Stimulated activated memory B cell treated with anti-CD40 and anti-IgM and Interleukin-4, amounts not matched to agents 10 μg/mL and 1 μg/mL and 100 μg/mL, for 72 hours (primary cell): ENCODE results near the gene UBP1.
A peak's percentile ranks its signal among the peaks of the same experiment; 100 is the strongest.
"Not testable (repeated sequence)": the region's sequence is repeated elsewhere in the genome, so short reads cannot be mapped to it uniquely, and the experiment has no call there.

Source experiments
- ATAC-seq: fragments of 150-1000 bp; cut with Tn5 transposase; 2 replicates; pipeline ENCODE4 v1.10.0; 2021
- H3K27ac Mint-ChIP-seq: one replicate; pipeline ENCODE4 v1.8.0; 2022; ENCODE audit warnings: mild to moderate bottlenecking, mixed read lengths
- H3K27me3 Mint-ChIP-seq: one replicate; pipeline ENCODE4 v1.8.0; 2022; ENCODE audit warnings: mixed read lengths
- H3K36me3 Mint-ChIP-seq: one replicate; pipeline ENCODE4 v1.8.0; 2022; ENCODE audit warnings: mixed read lengths
- H3K4me1 Mint-ChIP-seq: one replicate; pipeline ENCODE4 v1.8.0; 2022; ENCODE audit warnings: mixed read lengths
- H3K4me3 Mint-ChIP-seq: one replicate; pipeline ENCODE4 v1.8.0; 2022; ENCODE audit warnings: mild to moderate bottlenecking, moderate library complexity, mixed read lengths
- H3K9me3 Mint-ChIP-seq: one replicate; pipeline ENCODE4 v1.8.0; 2022; ENCODE audit warnings: mixed read lengths

UBP1 gene

DNA sequence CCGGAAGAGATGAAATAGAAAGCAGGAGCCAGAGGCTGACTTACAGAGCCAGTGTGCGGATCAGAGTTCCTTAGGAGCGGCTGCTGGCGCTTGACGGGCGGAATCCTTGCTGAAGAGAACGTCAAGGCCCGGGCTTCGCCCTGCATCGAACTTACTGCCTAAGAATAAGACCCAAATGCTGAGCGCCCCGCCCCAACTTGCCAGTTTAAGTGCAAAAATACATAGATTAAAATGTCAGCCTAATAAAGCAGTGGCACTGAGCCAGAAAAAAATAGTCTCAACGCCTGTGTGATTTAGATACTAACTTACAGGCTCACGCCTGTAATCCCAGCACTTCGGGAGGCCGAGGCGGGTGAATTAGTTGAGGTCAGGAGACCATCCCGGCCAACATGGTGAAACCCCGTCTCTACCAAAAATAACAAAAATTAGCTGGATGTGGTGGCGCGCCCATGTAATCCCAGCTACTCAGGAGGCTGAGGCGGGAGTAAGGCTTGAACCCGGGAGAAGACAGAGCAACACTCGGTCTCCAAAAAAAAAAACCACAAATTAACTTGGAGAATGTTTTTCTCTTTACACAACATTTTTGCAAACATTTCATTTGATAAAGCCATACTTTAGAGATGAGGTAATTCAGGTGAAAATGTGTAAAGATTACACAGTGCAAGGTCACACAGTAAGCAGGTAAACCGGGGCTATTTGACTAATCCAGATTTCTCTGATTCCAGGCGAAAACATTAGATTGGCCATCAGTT, 1.2 kb upstream of the UBP1 start:
- no peaks in the 10 kb centered on the region for H3K27me3 Mint-ChIP-seq
- H3K27ac Mint-ChIP-seq, result peak overlapping the region; percentile 100
- H3K4me3 Mint-ChIP-seq, result peak overlapping the region; percentile 100
- peaks cover 38% of the 10 kb centered on the region for H3K4me1 Mint-ChIP-seq
- H3K9me3 Mint-ChIP-seq, result no peaks in the 10 kb centered on the region
- no peaks in the 10 kb centered on the region for H3K36me3 Mint-ChIP-seq
- peak; percentile 0 for ATAC-seq

GRCh38 chr3:33439546-33440327, 468 bp downstream of the UBP1 start:
- H3K36me3 Mint-ChIP-seq, result no peaks in the 10 kb centered on the region
- H3K4me1 Mint-ChIP-seq, result peaks cover 46% of the 10 kb centered on the region
- ATAC-seq, result peak; percentile 2
- H3K27me3 Mint-ChIP-seq, result no peaks in the 10 kb centered on the region
- peak overlapping the region; percentile 100 for H3K27ac Mint-ChIP-seq
- H3K9me3 Mint-ChIP-seq, result no peaks in the 10 kb centered on the region
- H3K4me3 Mint-ChIP-seq, result peak overlapping the region; percentile 100

DNA sequence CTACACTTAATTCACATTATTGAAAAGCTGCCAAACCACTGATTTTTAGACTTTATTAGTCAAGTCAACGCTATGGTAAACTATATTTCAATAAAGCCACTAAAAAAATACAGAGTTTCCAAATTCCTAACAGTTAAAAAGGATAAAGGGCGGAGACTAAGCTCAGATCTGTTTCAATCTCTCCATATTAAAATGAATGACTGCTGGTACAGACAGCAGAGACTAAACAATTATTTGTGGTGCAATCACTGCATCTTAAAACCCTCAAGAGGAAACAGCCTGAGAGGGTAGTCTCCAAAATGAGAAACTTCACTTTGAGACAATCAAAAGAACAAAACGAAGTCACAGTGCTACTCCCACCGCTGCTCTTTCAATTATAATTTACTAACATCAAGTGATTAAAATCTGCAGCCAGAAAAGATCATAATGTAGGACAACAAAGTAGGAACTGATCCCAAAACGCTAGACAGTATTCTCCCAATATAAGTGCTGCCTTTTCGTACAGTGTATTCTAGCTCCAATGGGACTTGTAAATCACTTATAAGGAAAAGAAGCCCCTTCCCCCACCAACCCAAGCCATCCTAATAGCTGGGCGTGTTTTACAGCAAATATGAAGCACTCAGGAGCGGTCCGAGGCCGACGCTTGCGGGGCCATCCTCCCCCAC, 1.2 kb downstream of the UBP1 start:
- Mint-ChIP-seq H3K9me3 (no peaks in the 10 kb centered on the region), H3K36me3 (no peaks in the 10 kb centered on the region), H3K4me3 (peak overlapping the region; percentile 86), H3K27ac (peak overlapping the region; percentile 100), H3K27me3 (no peaks in the 10 kb centered on the region), H3K4me1 (peaks cover 46% of the 10 kb centered on the region)
- ATAC-seq, result no peak

DNA sequence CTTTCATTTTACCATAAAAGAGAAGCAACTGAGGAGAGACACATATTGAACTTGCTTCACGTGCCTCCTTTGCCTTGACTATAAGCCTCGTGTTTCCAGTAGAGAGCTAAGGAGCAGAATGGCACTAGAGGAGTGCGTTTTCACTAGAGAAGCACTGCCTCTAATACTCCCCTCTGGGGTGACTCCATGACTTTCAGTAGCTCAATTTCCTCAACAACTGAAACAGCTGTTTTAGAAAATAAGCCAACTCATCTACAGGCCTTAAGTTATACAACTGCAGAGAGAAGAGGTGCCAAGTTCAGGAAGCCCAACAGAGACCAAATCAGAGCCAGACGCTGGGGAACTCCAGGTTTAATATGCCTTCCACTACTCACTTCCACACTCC, 1.9 kb downstream of the UBP1 start:
- Mint-ChIP-seq H3K4me1 (peaks cover 52% of the 10 kb centered on the region), H3K36me3 (no peaks in the 10 kb centered on the region), H3K27me3 (no peaks in the 10 kb centered on the region), H3K27ac (peak overlapping the region; percentile 100), H3K4me3 (peak overlapping the region; percentile 86), H3K9me3 (no peaks in the 10 kb centered on the region)
- ATAC-seq, result no peak

DNA sequence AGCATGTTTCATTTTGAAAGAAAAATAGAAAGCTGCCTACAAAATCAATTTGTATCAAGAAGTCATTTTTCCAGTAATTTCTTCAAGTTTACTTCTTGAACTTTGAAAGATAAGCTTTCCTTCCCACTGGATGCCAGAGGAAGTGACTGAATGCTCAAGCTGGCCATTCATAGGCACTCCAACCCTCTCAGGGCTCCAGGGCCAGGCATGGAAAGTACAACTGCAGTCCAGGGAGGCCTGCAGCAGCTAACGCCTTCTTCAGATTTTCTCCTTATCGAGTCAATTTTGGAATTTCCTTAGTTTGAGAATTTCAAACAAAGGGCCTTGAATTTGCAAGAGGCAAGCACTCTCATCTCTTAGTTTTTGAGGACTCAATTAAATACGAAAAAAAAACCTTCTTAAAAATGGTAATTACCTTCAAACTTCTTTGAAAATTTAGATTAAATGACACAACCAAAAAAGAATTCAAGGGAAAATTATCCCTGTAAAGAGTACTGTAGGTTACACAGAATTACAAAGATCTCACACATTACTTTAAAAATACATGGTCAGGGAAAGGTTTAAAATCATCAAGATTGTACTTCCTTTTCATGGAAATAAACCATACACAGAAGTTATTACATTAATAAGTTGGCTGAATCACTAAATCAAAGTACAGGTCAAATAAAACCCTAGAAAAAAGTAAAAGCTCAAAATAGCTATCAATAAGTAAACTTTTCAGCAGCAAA, 2.5 kb downstream of the UBP1 start:
- peak overlapping the region; percentile 86 for H3K4me3 Mint-ChIP-seq
- H3K27ac Mint-ChIP-seq, result peak overlapping the region; percentile 100
- no peaks in the 10 kb centered on the region for H3K36me3 Mint-ChIP-seq
- no peaks in the 10 kb centered on the region for H3K9me3 Mint-ChIP-seq
- no peaks in the 10 kb centered on the region for H3K27me3 Mint-ChIP-seq
- no peak for ATAC-seq
- H3K4me1 Mint-ChIP-seq, result peaks cover 54% of the 10 kb centered on the region

DNA sequence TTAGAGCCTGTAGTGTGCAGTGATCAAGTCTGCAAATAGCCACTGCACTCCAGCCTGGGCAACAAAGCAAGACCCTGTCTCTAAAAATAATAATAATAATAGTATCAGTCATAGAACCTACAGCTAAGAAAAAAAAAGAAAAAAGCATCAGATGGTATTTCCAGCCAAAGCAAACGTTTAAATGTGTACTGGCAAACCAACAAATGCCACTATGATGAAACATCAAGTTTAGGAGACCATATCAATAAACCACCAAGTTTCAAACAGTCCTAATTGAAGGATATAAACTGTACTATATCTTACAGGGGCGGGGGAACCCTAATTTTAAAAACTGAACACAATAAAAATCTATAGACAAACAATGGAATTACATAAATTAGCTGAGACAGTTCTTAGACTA, 6.4 kb downstream of the UBP1 start:
- Mint-ChIP-seq H3K4me1 (peaks cover 78% of the 10 kb centered on the region), H3K9me3 (no peaks in the 10 kb centered on the region), H3K27me3 (no peaks in the 10 kb centered on the region), H3K27ac (no peak overlapping the region), H3K36me3 (no peaks in the 10 kb centered on the region), H3K4me3 (no peak overlapping the region)
- no peak for ATAC-seq

- H3K27ac Mint-ChIP-seq, result peak overlapping the region; percentile 31
- peaks cover 73% of the 10 kb centered on the region for H3K4me1 Mint-ChIP-seq
- no peak overlapping the region for H3K4me3 Mint-ChIP-seq
- H3K27me3 Mint-ChIP-seq, result no peaks in the 10 kb centered on the region
- ATAC-seq, result no peak
- H3K9me3 Mint-ChIP-seq, result no peaks in the 10 kb centered on the region
- H3K36me3 Mint-ChIP-seq, result no peaks in the 10 kb centered on the region
These were observed 9.6 kb downstream of the UBP1 start for GRCh38 chr3:33430571-33430970.

DNA sequence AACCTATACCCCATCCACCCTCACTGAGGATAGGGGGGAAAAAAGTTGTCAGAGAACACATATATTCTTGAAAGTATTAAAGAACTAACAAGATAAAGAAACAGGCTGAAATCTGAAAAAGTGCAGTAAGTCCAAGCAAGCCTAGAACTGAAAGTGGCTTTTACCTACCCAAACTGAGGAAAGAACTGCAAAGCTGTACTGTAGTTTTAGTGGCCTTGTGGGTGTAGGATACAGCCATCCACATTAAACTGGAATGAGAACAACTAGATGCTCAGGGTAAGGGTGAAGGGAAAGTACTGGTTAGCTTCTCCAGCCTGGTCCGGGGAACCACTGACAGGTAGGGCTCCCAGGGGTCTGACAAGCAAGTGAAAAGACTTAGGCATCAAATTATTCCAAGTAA, 10.1 kb downstream of the UBP1 start:
- ATAC-seq, result no peak
- H3K27ac Mint-ChIP-seq, result peak overlapping the region; percentile 31
- H3K4me3 Mint-ChIP-seq, result no peak overlapping the region
- H3K36me3 Mint-ChIP-seq, result peaks cover 4% of the 10 kb centered on the region
- no peaks in the 10 kb centered on the region for H3K27me3 Mint-ChIP-seq
- peaks cover 70% of the 10 kb centered on the region for H3K4me1 Mint-ChIP-seq
- H3K9me3 Mint-ChIP-seq, result no peaks in the 10 kb centered on the region

DNA sequence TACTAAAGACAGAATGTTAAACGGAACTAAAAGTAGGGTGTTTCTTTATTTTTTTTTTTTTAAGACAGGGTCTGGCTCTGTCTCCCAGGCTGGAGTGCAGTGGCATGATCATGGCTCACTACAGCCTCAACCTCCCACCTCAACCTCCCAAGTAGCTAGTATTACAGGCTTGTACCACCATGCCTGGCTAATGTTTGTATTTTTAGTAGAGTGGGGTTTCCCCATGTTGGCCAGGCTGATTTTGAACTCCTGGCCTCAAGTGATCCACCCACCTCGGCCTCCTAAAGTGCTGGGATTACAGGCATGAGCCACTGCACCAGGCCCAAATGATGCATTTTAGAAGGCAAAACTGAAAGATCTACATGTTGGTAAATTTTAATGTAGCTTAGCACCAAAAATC, 10.9 kb downstream of the UBP1 start:
- H3K4me3 Mint-ChIP-seq, H3K36me3 Mint-ChIP-seq, H3K27me3 Mint-ChIP-seq, ATAC-seq, H3K9me3 Mint-ChIP-seq: not testable (repeated sequence)
- Mint-ChIP-seq H3K4me1 (peaks cover 70% of the 10 kb centered on the region), H3K27ac (peak overlapping the region; percentile 31)

DNA sequence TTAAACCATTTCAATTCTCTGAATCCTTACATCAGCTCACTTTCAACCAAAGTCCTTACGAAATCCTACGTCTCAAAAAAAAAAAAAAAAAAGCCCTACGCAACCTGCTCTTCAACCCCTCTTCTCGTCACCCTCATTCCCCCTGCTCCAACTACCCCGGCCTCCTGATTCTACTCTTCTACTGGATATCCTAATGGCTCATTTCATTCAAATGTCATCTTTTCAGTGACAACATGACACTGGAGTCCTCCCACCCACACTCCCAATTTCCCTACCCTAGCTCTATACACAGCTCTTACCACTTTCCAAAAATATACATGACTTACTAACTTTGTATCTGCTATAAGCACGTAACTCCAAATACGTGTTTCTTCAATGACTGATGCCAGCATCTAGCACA, 11.5 kb downstream of the UBP1 start:
- Mint-ChIP-seq H3K27ac (peak overlapping the region; percentile 31), H3K4me3 (no peak overlapping the region), H3K9me3 (no peaks in the 10 kb centered on the region), H3K27me3 (no peaks in the 10 kb centered on the region), H3K36me3 (peaks cover 9% of the 10 kb centered on the region), H3K4me1 (peaks cover 68% of the 10 kb centered on the region)
- no peak for ATAC-seq

DNA sequence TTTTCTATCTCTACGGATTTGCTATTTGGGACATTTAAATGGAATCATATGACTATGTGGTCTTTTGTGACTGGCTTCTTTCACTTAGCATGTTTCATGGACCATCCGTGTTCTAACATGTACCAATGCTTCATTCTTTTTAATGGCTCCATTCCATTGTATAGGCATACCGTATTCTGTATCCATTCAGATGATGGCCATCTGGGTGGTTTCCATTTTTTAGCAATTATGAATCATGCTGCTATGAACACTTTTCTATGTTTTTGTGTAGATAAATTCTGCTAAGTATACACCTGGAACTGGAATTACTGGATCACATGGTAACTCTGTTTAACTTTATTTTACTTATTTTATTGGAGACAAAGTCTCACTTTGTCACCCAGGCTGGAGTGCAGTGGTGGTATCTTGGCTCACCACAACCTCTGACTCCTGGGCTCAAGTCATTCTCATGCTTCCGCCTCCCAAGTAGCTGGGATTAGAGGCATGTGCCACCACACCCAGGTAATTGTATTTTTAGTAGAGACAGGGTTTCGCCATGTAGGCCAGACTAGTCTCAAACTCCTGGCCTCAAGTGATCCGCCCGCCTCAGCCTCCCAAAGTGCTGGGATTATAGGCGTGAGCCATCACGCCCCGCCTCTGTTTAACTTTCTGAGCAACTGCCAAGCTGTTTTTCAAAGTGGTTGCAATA, 13.4 kb downstream of the UBP1 start:
- Mint-ChIP-seq H3K27ac (no peak overlapping the region), H3K4me3 (no peak overlapping the region), H3K9me3 (no peaks in the 10 kb centered on the region), H3K27me3 (no peaks in the 10 kb centered on the region), H3K36me3 (peaks cover 19% of the 10 kb centered on the region), H3K4me1 (peaks cover 52% of the 10 kb centered on the region)
- no peak for ATAC-seq

- H3K27ac Mint-ChIP-seq, result no peak overlapping the region
- no peaks in the 10 kb centered on the region for H3K9me3 Mint-ChIP-seq
- ATAC-seq, result no peak
- no peaks in the 10 kb centered on the region for H3K27me3 Mint-ChIP-seq
- no peak overlapping the region for H3K4me3 Mint-ChIP-seq
- H3K36me3 Mint-ChIP-seq, result peaks cover 26% of the 10 kb centered on the region
- H3K4me1 Mint-ChIP-seq, result peaks cover 50% of the 10 kb centered on the region
These were observed 14.1 kb downstream of the UBP1 start for GRCh38 chr3:33426068-33426467.

GRCh38 chr3:33425453-33425852, 14.8 kb downstream of the UBP1 start:
- H3K27ac Mint-ChIP-seq, result no peak overlapping the region
- no peak for ATAC-seq
- H3K4me1 Mint-ChIP-seq, result peaks cover 50% of the 10 kb centered on the region
- H3K36me3 Mint-ChIP-seq, result peaks cover 32% of the 10 kb centered on the region
- H3K4me3 Mint-ChIP-seq, result no peak overlapping the region
- H3K27me3 Mint-ChIP-seq, result no peaks in the 10 kb centered on the region
- no peaks in the 10 kb centered on the region for H3K9me3 Mint-ChIP-seq

DNA sequence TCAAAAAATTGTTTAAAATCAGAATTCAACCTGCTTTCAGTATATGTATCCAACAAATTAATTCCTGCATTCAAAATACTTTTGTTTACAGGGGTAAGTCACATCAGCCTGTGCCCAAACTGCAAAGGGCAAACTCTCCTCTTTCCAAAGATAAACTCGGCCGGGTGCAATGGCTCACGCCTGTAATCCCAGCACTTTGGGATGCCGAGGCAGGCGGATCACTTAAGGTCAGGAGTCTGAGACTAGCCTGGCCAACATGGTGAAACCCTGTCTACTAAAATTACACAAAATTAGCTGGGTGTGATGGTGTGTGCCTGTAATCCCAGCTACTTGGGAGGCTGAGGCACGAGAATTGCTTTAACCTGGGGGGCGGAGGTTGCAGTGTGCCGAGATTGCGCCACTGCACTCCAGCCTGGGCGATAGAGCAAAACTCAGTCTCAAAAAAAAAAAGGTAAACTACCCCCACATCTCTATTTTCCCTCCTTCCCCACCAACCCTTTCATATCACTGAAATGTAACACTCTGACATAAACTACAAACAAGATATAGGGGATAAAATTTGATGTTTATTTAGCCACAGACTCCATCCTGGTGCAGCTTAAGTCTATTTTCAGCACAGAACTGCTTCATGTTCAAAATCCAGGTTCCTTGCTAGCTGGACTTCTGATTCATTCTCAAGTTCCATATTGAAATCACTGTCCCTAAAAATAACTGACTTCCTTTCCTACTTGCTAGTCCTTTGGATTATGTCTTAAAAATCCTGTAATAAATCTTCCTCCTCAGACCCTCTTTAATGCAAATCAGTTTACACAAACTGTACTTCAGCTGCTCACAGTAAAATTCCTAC, 15.4 kb downstream of the UBP1 start:
- Mint-ChIP-seq H3K9me3 (no peaks in the 10 kb centered on the region), H3K4me1 (peaks cover 50% of the 10 kb centered on the region), H3K4me3 (no peak overlapping the region), H3K27me3 (no peaks in the 10 kb centered on the region), H3K27ac (no peak overlapping the region), H3K36me3 (peaks cover 37% of the 10 kb centered on the region)
- ATAC-seq, result no peak
